Right lobe of liver (tissue), 6 donors: ENCODE data around the gene RFXAP. TPM values are rescaled to one million over a fixed set of nuclear protein-coding genes. Genes with fewer than 3 reads are reported as not detected.

ENCODE experiments used
- ATAC-seq, 4 donors: fragments of 200-7000 bp; cut with Tn5 transposase; one replicate each; pipeline ENCODE4 v1.9.1; 2020; ENCODE audit warnings: mild to moderate bottlenecking in 4 of 4, moderate library complexity in 4 of 4
- DNase-seq, 3 donors: peaks; one replicate each; pipeline ENCODE4 v3.0.0-alpha.2; 2020
- H3K27ac ChIP-seq, 3 donors: fragments of 200-600 bp; one replicate each; pipeline ENCODE4 v1.8.0; 2022
- H3K27me3 ChIP-seq, 2 donors: fragments of 200-600 bp; one replicate each; pipeline ENCODE4 v1.8.0; 2022
- H3K36me3 ChIP-seq, 4 donors: fragments of 200-600 bp; sonication (generic) in 1 of 4; one replicate each; pipeline versions ENCODE4 v1.5.1 to v1.8.0; 2017 to 2022; ENCODE audit warnings: control low read depth in 1 of 4
- H3K4me1 ChIP-seq, 4 donors: fragments of 200-600 bp; sonication (generic) in 1 of 4; one replicate each; pipeline versions ENCODE4 v1.5.1 to v1.8.0; 2017 to 2022; ENCODE audit warnings: control low read depth in 1 of 4
- H3K4me3 ChIP-seq, 3 donors: fragments of 200-600 bp; one replicate each; pipeline ENCODE4 v1.8.0; 2022
- H3K9me3 ChIP-seq, 4 donors: fragments of 200-600 bp; sonication (generic) in 1 of 4; one replicate each; pipeline versions ENCODE4 v1.5.1 to v1.8.0; 2017 to 2022; ENCODE audit warnings: control low read depth in 1 of 4
- POLR2A ChIP-seq: fragments of 450-650 bp; IDR thresholded peaks from one replicate; pipeline ENCODE4 v1.6.1; 2017; ENCODE audit warnings: antibody characterized with exemption, mild to moderate bottlenecking
- WGBS: methylation state at CpG from one replicate; pipeline ENCODE4 v1.1.6; 2018; ENCODE audit warnings: low coverage, low lambda C conversion rate; ENCODE audit not compliant: insufficient coverage; ENCODE audit errors: missing lambda C conversion rate; 5-methylcytosine and 5-hydroxymethylcytosine counted together
- intact Hi-C, 2 donors: fragments of 100-400 bp; cut with DNase I; formaldehyde crosslinking; loops; one replicate each; pipeline versions ENCODE4 v1.11.2 to v1.14.1; 2022
- total RNA-seq, 6 experiments: library from RNA; depleted of rRNA in 2 of 6; stranded (reverse); fragments of >200 nt in 2 of 6; fragmentation: NEBNext Ultra II Directional in 3 of 6; extraction: Animal tissue kit (Norgen Biotek cat#: 25700) in 3 of 6; gene quantifications; one replicate each; pipeline versions ENCODE4 v1.1.0 to v1.2.4, GENCODE V29; 2016 to 2023
- TF ChIP-seq, protein P1 (sequence below), 4 donors: fragments of 200-600 bp in 3 of 4; fragments of 450-650 bp in 1 of 4; IDR thresholded peaks; one replicate each; pipeline versions ENCODE4 v1.5.1 to v1.8.0; 2016 to 2022; ENCODE audit warnings: antibody characterized with exemption in 4 of 4, mild to moderate bottlenecking in 2 of 4
- donor health status: DM: no; HTN: yes; CAD: no.
- donor health status: DM: no; HTN: no; CAD: no.
- donor health status: DM: no; HTN: no; CAD: no.
- donor health status: DM: no; HTN: yes; CAD: no.
- donor health status: DM: no; HTN: yes; CAD: no.

RFXAP gene
- total RNA-seq, 6 experiments from 2014 or later: 0.50 to 1.6 (median 1.0) TPM

DNA sequence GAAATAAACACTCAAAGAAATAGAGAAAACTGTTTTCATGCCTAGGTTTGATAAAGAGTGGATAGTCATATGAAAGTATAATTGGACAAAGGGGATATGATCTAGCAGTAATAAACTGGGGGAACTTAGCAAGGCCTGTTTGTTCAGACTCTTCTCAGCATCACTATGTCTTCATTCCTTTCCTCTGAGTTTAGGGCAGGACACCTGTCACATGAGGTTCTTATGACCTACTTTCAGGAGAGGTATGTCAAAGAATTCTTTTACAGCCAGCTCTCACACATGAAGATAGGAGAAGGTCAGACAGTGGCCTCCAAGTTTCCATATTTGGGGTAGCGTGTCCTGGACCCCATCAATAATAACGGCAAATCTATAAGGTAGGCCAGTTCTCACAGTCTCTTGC, 11.4 kb upstream of the RFXAP start:
- ATAC-seq: no peak

DNA sequence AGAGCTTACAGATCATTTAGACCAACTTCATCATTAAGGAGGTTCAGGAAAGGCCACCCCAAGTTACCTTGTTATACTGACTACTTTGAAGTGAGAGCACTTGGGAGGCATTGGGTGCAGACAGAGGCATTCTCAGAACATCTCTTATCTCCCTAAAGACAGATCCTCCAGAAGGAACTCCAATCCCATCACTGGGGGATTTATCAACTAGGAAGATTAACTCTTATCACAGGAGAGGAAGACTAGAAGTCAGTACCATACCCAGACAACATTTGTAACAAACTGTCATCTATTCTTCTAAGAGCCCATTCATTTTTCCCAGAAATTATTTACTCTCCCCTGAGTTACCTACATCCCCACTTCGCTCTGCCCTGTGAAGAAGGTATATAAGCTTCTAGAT, 5.8 kb upstream of the RFXAP start:
- WGBS: 57% methylated on average over 1 of the region's 1 CpG
- Histone ChIP-seq H3K27ac (no peak overlapping the region), H3K4me1 (peaks cover 0 to 3% (median 0%) of the 10 kb centered on the region in 4 donors), H3K27me3 (no peaks in the 10 kb centered on the region), H3K36me3 (no peaks in the 10 kb centered on the region), H3K9me3 (no peaks in the 10 kb centered on the region), H3K4me3 (no peak overlapping the region)
- TF ChIP-seq, protein P1, sequence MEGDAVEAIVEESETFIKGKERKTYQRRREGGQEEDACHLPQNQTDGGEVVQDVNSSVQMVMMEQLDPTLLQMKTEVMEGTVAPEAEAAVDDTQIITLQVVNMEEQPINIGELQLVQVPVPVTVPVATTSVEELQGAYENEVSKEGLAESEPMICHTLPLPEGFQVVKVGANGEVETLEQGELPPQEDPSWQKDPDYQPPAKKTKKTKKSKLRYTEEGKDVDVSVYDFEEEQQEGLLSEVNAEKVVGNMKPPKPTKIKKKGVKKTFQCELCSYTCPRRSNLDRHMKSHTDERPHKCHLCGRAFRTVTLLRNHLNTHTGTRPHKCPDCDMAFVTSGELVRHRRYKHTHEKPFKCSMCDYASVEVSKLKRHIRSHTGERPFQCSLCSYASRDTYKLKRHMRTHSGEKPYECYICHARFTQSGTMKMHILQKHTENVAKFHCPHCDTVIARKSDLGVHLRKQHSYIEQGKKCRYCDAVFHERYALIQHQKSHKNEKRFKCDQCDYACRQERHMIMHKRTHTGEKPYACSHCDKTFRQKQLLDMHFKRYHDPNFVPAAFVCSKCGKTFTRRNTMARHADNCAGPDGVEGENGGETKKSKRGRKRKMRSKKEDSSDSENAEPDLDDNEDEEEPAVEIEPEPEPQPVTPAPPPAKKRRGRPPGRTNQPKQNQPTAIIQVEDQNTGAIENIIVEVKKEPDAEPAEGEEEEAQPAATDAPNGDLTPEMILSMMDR (IDR thresholded peaks at IDR 0.05): no peak
- TF ChIP-seq POLR2A: no peak
- ATAC-seq (no peak), DNase-seq (no peak)
- intact Hi-C loops: no loop called here

More for the DNA sequence above, 11.4 kb upstream of the RFXAP start:
- intact Hi-C loops: no loop called here
- no peak for DNase-seq
- Histone ChIP-seq H3K9me3 (no peaks in the 10 kb centered on the region), H3K4me3 (no peak overlapping the region), H3K36me3 (no peaks in the 10 kb centered on the region), H3K27me3 (no peaks in the 10 kb centered on the region), H3K4me1 (no peaks in the 10 kb centered on the region), H3K27ac (no peak overlapping the region)
- no peak for TF ChIP-seq POLR2A
- TF ChIP-seq, protein P1 (IDR thresholded peaks at IDR 0.05): no peak
- 100% methylated on average over 2 of the region's 2 CpGs for WGBS

DNA sequence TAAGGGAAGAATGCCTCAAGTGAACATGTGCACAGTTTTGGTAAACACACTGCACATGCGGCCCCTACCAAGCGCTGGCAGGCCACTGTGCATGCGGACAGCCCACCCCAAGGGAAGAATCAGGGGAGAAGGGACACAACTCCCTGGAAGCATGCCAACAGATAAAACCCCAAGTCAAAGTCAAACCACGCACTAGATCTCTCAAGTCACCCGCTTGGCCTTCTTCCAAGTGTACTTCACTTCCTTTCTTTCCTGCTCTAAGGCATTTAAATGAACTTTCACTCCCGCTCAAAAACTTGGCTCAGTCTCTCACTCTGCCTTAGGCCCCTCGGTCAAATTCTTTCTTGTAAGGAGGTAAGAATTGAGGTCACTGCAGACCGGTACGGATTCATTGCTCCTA, 4.6 kb upstream of the RFXAP start:
- TF ChIP-seq POLR2A: no peak
- TF ChIP-seq, protein P1 (IDR thresholded peaks at IDR 0.05): no peak
- intact Hi-C loops: no loop called here
- Histone ChIP-seq H3K4me1 (peaks cover 0 to 3% (median 0%) of the 10 kb centered on the region in 4 donors), H3K36me3 (no peaks in the 10 kb centered on the region), H3K27ac (no peak overlapping the region), H3K27me3 (no peaks in the 10 kb centered on the region), H3K4me3 (no peak overlapping the region), H3K9me3 (no peaks in the 10 kb centered on the region)
- DNase-seq (no peak), ATAC-seq (no peak)
- WGBS: 37% methylated on average over 5 of the region's 9 CpGs

DNA sequence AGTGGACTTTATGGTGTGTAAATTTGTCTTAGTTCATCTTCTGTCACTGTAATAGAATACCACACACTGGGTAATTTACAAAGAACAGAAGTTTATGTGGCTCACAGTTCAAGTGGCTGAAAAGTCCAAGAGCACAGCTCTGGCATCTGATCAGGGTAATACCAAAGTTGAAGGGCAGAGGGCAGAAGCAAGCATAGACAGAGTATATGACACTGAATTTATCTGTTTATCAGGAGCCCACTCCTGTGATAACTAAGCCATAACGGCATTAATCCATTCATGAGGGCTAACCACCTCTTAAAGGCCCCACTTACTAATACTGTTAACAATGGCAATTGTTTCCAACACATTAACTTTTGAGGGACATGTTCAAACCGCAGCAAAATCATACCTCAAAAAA, 4.0 kb upstream of the RFXAP start:
- no peaks in the 10 kb centered on the region for H3K27me3 ChIP-seq
- ATAC-seq (no peak), DNase-seq (no peak)
- H3K9me3 ChIP-seq: no peaks in the 10 kb centered on the region
- TF ChIP-seq, protein P1 (IDR thresholded peaks at IDR 0.05): peak in 2 of 4 donors; percentile 11 to 16
- no peak for TF ChIP-seq POLR2A
- H3K4me3 ChIP-seq: no peak overlapping the region
- intact Hi-C loops: no loop called here
- no peak overlapping the region for H3K27ac ChIP-seq
- H3K4me1 ChIP-seq: peaks cover 0 to 6% (median 0%) of the 10 kb centered on the region in 4 donors
- no peaks in the 10 kb centered on the region for H3K36me3 ChIP-seq
- 60% methylated on average over 2 of the region's 2 CpGs for WGBS
